WTC11 (cell line): ENCODE data around the gene NUAK2.

Experiments
- FOXJ3 ChIP-seq: sonication (generic); formaldehyde crosslinking; IDR thresholded peaks from 2 replicates; pipeline ENCODE4 v1.9.0; 2021; ENCODE audit warnings: missing genetic modification reagents, mild to moderate bottlenecking, borderline replicate concordance
- IRF2 ChIP-seq: sonication (generic); formaldehyde crosslinking; IDR thresholded peaks from 2 replicates; pipeline ENCODE4 v1.8.0; 2022; ENCODE audit warnings: low read depth, missing genetic modification reagents, borderline replicate concordance
- JAZF1 ChIP-seq: fragments of 250-450 bp; sonication (Bioruptor Pico); IDR thresholded peaks from 2 replicates; pipeline ENCODE4 v1.9.0; 2021; ENCODE audit warnings: moderate library complexity, mild to moderate bottlenecking, inconsistent platforms
- NFYB ChIP-seq: sonication (generic); formaldehyde crosslinking; conservative IDR thresholded peaks from 2 replicates; pipeline ENCODE4 v1.8.0; 2022; ENCODE audit warnings: low read depth, missing genetic modification reagents
- NR2C2 ChIP-seq: sonication (generic); formaldehyde crosslinking; IDR thresholded peaks from 2 replicates; pipeline ENCODE4 v1.8.0; 2022; ENCODE audit warnings: mild to moderate bottlenecking, missing genetic modification reagents
- NR3C1 ChIP-seq: sonication (generic); formaldehyde crosslinking; conservative IDR thresholded peaks from 2 replicates; pipeline ENCODE4 v1.8.1; 2023; ENCODE audit warnings: low read depth, mild to moderate bottlenecking, missing genetic modification reagents
- SMAD3 ChIP-seq: sonication (generic); formaldehyde crosslinking; IDR thresholded peaks from 2 replicates; pipeline ENCODE4 v1.8.0; 2022; ENCODE audit warnings: missing genetic modification reagents, mild to moderate bottlenecking, borderline replicate concordance
- ZNF232 ChIP-seq: sonication (generic); formaldehyde crosslinking; IDR thresholded peaks from 2 replicates; pipeline ENCODE4 v1.8.0; 2022; ENCODE audit warnings: mild to moderate bottlenecking, missing genetic modification reagents
- TF ChIP-seq, protein P1 (sequence below): fragments of 200-600 bp; IDR thresholded peaks from 2 replicates; pipeline ENCODE4 v1.8.0; 2022; ENCODE audit warnings: antibody characterized with exemption
- TF ChIP-seq, protein P2 (sequence below): sonication (generic); formaldehyde crosslinking; conservative IDR thresholded peaks from 2 replicates; pipeline ENCODE4 v1.8.1; 2022; ENCODE audit warnings: mild to moderate bottlenecking, missing genetic modification reagents
- TF ChIP-seq, protein P3 (sequence below): sonication (generic); formaldehyde crosslinking; IDR thresholded peaks from 2 replicates; pipeline ENCODE4 v1.8.0; 2022; ENCODE audit warnings: mild to moderate bottlenecking, missing genetic modification reagents
- TF ChIP-seq, protein P4 (sequence below): sonication (generic); formaldehyde crosslinking; IDR thresholded peaks from 2 replicates; pipeline ENCODE4 v1.8.1; 2023; ENCODE audit warnings: mild to moderate bottlenecking, missing genetic modification reagents, moderate library complexity
- TF ChIP-seq, protein P5 (sequence below): sonication (generic); formaldehyde crosslinking; IDR thresholded peaks from 2 replicates; pipeline ENCODE4 v1.8.0; 2023; ENCODE audit warnings: missing genetic modification reagents, mild to moderate bottlenecking, borderline replicate concordance

DNA sequence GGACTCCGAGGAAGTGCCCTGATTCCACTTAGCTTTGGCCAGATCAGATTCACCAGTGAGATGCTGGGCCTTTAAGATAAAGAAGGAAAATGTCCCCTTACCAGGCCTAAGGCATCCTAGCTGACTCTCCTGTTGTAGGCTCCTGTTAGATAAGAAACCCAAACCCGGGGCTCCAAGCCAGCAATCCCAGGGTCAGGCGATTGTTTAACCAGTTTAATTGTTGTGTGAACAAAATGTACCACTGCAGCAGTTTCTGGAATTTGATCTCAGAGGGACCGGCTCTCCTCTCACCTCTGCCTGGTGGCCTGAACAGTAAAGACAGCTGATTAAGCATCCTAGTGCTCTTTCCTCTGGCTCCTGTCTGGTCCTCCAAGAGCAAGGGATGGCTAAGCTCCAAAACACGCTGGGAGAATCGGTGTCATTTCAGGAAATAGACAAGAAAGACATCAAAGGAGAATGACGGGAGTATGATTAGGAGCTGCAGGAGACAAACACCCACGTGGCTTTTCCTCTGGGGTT, 44.5 kb upstream of the NUAK2 start:
- no peak for TF ChIP-seq SMAD3 (CRISPR knock-in tag)
- TF ChIP-seq, protein P1, sequence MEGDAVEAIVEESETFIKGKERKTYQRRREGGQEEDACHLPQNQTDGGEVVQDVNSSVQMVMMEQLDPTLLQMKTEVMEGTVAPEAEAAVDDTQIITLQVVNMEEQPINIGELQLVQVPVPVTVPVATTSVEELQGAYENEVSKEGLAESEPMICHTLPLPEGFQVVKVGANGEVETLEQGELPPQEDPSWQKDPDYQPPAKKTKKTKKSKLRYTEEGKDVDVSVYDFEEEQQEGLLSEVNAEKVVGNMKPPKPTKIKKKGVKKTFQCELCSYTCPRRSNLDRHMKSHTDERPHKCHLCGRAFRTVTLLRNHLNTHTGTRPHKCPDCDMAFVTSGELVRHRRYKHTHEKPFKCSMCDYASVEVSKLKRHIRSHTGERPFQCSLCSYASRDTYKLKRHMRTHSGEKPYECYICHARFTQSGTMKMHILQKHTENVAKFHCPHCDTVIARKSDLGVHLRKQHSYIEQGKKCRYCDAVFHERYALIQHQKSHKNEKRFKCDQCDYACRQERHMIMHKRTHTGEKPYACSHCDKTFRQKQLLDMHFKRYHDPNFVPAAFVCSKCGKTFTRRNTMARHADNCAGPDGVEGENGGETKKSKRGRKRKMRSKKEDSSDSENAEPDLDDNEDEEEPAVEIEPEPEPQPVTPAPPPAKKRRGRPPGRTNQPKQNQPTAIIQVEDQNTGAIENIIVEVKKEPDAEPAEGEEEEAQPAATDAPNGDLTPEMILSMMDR: no peak
- TF ChIP-seq ZNF232: no peak
- TF ChIP-seq, protein P2, sequence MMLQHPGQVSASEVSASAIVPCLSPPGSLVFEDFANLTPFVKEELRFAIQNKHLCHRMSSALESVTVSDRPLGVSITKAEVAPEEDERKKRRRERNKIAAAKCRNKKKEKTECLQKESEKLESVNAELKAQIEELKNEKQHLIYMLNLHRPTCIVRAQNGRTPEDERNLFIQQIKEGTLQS (CRISPR knock-in tag): no peak
- TF ChIP-seq, protein P3, sequence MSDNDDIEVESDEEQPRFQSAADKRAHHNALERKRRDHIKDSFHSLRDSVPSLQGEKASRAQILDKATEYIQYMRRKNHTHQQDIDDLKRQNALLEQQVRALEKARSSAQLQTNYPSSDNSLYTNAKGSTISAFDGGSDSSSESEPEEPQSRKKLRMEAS (CRISPR knock-in tag): no peak
- TF ChIP-seq IRF2 (CRISPR knock-in tag): no peak
- no peak for TF ChIP-seq NR3C1 (CRISPR knock-in tag)
- no peak for TF ChIP-seq FOXJ3 (CRISPR knock-in tag)
- TF ChIP-seq, protein P4, sequence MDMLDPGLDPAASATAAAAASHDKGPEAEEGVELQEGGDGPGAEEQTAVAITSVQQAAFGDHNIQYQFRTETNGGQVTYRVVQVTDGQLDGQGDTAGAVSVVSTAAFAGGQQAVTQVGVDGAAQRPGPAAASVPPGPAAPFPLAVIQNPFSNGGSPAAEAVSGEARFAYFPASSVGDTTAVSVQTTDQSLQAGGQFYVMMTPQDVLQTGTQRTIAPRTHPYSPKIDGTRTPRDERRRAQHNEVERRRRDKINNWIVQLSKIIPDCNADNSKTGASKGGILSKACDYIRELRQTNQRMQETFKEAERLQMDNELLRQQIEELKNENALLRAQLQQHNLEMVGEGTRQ (CRISPR knock-in tag): no peak
- no peak for TF ChIP-seq JAZF1
- no peak for TF ChIP-seq NFYB (CRISPR knock-in tag)
- TF ChIP-seq, protein P5, sequence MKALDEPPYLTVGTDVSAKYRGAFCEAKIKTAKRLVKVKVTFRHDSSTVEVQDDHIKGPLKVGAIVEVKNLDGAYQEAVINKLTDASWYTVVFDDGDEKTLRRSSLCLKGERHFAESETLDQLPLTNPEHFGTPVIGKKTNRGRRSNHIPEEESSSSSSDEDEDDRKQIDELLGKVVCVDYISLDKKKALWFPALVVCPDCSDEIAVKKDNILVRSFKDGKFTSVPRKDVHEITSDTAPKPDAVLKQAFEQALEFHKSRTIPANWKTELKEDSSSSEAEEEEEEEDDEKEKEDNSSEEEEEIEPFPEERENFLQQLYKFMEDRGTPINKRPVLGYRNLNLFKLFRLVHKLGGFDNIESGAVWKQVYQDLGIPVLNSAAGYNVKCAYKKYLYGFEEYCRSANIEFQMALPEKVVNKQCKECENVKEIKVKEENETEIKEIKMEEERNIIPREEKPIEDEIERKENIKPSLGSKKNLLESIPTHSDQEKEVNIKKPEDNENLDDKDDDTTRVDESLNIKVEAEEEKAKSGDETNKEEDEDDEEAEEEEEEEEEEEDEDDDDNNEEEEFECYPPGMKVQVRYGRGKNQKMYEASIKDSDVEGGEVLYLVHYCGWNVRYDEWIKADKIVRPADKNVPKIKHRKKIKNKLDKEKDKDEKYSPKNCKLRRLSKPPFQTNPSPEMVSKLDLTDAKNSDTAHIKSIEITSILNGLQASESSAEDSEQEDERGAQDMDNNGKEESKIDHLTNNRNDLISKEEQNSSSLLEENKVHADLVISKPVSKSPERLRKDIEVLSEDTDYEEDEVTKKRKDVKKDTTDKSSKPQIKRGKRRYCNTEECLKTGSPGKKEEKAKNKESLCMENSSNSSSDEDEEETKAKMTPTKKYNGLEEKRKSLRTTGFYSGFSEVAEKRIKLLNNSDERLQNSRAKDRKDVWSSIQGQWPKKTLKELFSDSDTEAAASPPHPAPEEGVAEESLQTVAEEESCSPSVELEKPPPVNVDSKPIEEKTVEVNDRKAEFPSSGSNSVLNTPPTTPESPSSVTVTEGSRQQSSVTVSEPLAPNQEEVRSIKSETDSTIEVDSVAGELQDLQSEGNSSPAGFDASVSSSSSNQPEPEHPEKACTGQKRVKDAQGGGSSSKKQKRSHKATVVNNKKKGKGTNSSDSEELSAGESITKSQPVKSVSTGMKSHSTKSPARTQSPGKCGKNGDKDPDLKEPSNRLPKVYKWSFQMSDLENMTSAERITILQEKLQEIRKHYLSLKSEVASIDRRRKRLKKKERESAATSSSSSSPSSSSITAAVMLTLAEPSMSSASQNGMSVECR (CRISPR knock-in tag): no peak
- no peak for TF ChIP-seq NR2C2 (CRISPR knock-in tag)
